Measurements from ENCODE around the gene ARHGEF9. TPM values are rescaled to one million over a fixed set of nuclear protein-coding genes. Genes with fewer than 3 reads are reported as not detected.

The ARHGEF9 gene
- polyA plus RNA-seq, 1 of the 3 experiments (the other 2 are of a cell fraction): 6.4 TPM

- Histone ChIP-seq H3K27ac (ENCODE audit: low read depth in 2 of 2, low read length in 1 of 2) (no peak overlapping the region), H3K27me3 (ENCODE audit: insufficient read depth) (no peaks in the 10 kb centered on the region), H3K4me1 (ENCODE audit: control insufficient read depth in 1 of 2, insufficient read depth in 2 of 2, low read depth in 1 of 2, low read length in 1 of 2) (no peaks in the 10 kb centered on the region), H4K20me1 (ENCODE audit: insufficient read depth) (no peaks in the 10 kb centered on the region), H3K79me2 (ENCODE audit: insufficient read depth) (no peaks in the 10 kb centered on the region), H2AFZ (ENCODE audit: low read depth) (no peak overlapping the region), H3K4me2 (no peak overlapping the region), H3F3A (replicated peaks; ENCODE audit: insufficient read depth) (no peaks in the 10 kb centered on the region), H3K9me3 (no peaks in the 10 kb centered on the region), H3K9me2 (no peaks in the 10 kb centered on the region), H3K9ac (no peak overlapping the region), H3K4me3 (ENCODE audit: low read depth in 2 of 2, low read length in 1 of 2) (no peak overlapping the region), H3K36me3 (replicated peaks in 1 of 2; ENCODE audit: control insufficient read depth in 1 of 2, insufficient read depth in 2 of 2, low read length in 1 of 2) (peaks cover 0 to 3% of the 10 kb centered on the region in 2 experiments)
- ChIA-PET POLR2A (no interaction called here), CTCF (interaction anchor here (1.0 kb wide), 1 partner anchor 22 kb away, joined by 3 read pairs; no protein-coding TSS in a partner anchor)
- no peak for DNase-seq
- no peak for TF ChIP-seq RCOR1 (IDR thresholded peaks at IDR 0.05; ENCODE audit: low read length)
Measured at GRCh38 chrX:63664741-63665140, 120.3 kb downstream of the ARHGEF9 start.

GRCh38 chrX:63664083-63664482, 120.9 kb downstream of the ARHGEF9 start:
- no peak for DNase-seq

More at GRCh38 chrX:63664083-63664482, 120.9 kb downstream of the ARHGEF9 start:
- TF ChIP-seq TCF12 (IDR thresholded peaks at IDR 0.05): no peak
- no peak for TF ChIP-seq NFIC (IDR thresholded peaks at IDR 0.05; ENCODE audit: borderline replicate concordance)
- no peak for TF ChIP-seq SIN3A (IDR thresholded peaks at IDR 0.05; ENCODE audit: borderline replicate concordance, low read depth, low read length)
- no peak for TF ChIP-seq USF2 (IDR thresholded peaks at IDR 0.05; ENCODE audit: borderline replicate concordance, low read depth, low read length)
- TF ChIP-seq RFX5 (IDR thresholded peaks at IDR 0.05; ENCODE audit: low read length): no peak
- TF ChIP-seq TEAD4 (IDR thresholded peaks at IDR 0.05; ENCODE audit: borderline replicate concordance, insufficient read depth): no peak
- TF ChIP-seq, protein P1, sequence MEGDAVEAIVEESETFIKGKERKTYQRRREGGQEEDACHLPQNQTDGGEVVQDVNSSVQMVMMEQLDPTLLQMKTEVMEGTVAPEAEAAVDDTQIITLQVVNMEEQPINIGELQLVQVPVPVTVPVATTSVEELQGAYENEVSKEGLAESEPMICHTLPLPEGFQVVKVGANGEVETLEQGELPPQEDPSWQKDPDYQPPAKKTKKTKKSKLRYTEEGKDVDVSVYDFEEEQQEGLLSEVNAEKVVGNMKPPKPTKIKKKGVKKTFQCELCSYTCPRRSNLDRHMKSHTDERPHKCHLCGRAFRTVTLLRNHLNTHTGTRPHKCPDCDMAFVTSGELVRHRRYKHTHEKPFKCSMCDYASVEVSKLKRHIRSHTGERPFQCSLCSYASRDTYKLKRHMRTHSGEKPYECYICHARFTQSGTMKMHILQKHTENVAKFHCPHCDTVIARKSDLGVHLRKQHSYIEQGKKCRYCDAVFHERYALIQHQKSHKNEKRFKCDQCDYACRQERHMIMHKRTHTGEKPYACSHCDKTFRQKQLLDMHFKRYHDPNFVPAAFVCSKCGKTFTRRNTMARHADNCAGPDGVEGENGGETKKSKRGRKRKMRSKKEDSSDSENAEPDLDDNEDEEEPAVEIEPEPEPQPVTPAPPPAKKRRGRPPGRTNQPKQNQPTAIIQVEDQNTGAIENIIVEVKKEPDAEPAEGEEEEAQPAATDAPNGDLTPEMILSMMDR (IDR thresholded peaks at IDR 0.05): no peak
- no peak for TF ChIP-seq CHD2 (IDR thresholded peaks at IDR 0.05; ENCODE audit: low read length, partially characterized antibody)
- no peak for TF ChIP-seq FOSL2 (IDR thresholded peaks at IDR 0.05; ENCODE audit: borderline replicate concordance, low read depth)
- TF ChIP-seq YY1 (IDR thresholded peaks at IDR 0.05; ENCODE audit: low read depth): no peak
- TF ChIP-seq, protein P2, sequence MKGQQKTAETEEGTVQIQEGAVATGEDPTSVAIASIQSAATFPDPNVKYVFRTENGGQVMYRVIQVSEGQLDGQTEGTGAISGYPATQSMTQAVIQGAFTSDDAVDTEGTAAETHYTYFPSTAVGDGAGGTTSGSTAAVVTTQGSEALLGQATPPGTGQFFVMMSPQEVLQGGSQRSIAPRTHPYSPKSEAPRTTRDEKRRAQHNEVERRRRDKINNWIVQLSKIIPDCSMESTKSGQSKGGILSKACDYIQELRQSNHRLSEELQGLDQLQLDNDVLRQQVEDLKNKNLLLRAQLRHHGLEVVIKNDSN (IDR thresholded peaks at IDR 0.05; ENCODE audit: borderline replicate concordance, low read depth): no peak
- no peak for TF ChIP-seq REST (IDR thresholded peaks at IDR 0.05; ENCODE audit: low read depth, low read length)
- no peak for TF ChIP-seq EZH2phosphoT487 (IDR thresholded peaks at IDR 0.05; ENCODE audit: borderline replicate concordance, low read depth)
- no peak for TF ChIP-seq EP300 (IDR thresholded peaks at IDR 0.05; ENCODE audit: borderline replicate concordance in 1 of 2, low read depth in 1 of 2, low read length in 1 of 2)
- TF ChIP-seq, protein P3, sequence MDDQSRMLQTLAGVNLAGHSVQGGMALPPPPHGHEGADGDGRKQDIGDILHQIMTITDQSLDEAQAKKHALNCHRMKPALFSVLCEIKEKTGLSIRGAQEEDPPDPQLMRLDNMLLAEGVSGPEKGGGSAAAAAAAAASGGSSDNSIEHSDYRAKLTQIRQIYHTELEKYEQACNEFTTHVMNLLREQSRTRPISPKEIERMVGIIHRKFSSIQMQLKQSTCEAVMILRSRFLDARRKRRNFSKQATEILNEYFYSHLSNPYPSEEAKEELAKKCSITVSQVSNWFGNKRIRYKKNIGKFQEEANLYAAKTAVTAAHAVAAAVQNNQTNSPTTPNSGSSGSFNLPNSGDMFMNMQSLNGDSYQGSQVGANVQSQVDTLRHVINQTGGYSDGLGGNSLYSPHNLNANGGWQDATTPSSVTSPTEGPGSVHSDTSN (IDR thresholded peaks at IDR 0.05): no peak
- TF ChIP-seq FOXJ3 (CRISPR knock-in tag; IDR thresholded peaks at IDR 0.05): no peak
- TF ChIP-seq FOXM1 (IDR thresholded peaks at IDR 0.05; ENCODE audit: low read depth): no peak
- no peak for TF ChIP-seq RAD21 (IDR thresholded peaks at IDR 0.05; ENCODE audit: low read length)
- no peak overlapping the region for H3K4me2 ChIP-seq
- H3K27ac ChIP-seq (ENCODE audit: low read depth in 2 of 2, low read length in 1 of 2): no peak overlapping the region
- H3K4me3 ChIP-seq (ENCODE audit: low read depth in 2 of 2, low read length in 1 of 2): no peak overlapping the region
- CTCF ChIA-PET: interaction anchor here (0.9 kb wide), 1 partner anchor 23 kb away, joined by 3 read pairs; no protein-coding TSS in a partner anchor
- 39% methylated on average over 1 of the region's 1 CpG for WGBS (ENCODE audit: low lambda C conversion rate)
- no peaks in the 10 kb centered on the region for H4K20me1 ChIP-seq (ENCODE audit: insufficient read depth)
- H3K9ac ChIP-seq: no peak overlapping the region
- H3K9me3 ChIP-seq: no peaks in the 10 kb centered on the region
- H2AFZ ChIP-seq (ENCODE audit: low read depth): no peak overlapping the region
- no peaks in the 10 kb centered on the region for H3K9me2 ChIP-seq
- 0 out of 4 replicates have a peak, but pooled peaks cover 0 to under 1% of the 10 kb centered on the region in 2 experiments for H3K4me1 ChIP-seq (ENCODE audit: control insufficient read depth in 1 of 2, insufficient read depth in 2 of 2, low read depth in 1 of 2, low read length in 1 of 2)
- POLR2A ChIA-PET: no interaction called here
- H3K36me3 ChIP-seq (replicated peaks in 1 of 2; ENCODE audit: control insufficient read depth in 1 of 2, insufficient read depth in 2 of 2, low read length in 1 of 2): peaks cover 0 to 3% of the 10 kb centered on the region in 2 experiments
- H3F3A ChIP-seq (replicated peaks; ENCODE audit: insufficient read depth): no peaks in the 10 kb centered on the region
- H3K27me3 ChIP-seq (ENCODE audit: insufficient read depth): no peaks in the 10 kb centered on the region
- no peaks in the 10 kb centered on the region for H3K79me2 ChIP-seq (ENCODE audit: insufficient read depth)
